ENCODE measurements around the gene FDX1. TPM values are rescaled to one million over a fixed set of nuclear protein-coding genes. Genes with fewer than 3 reads are reported as not detected.

Gene FDX1
- total RNA-seq, 1 experiment from 2014 or later, result 11.9 TPM

DNA sequence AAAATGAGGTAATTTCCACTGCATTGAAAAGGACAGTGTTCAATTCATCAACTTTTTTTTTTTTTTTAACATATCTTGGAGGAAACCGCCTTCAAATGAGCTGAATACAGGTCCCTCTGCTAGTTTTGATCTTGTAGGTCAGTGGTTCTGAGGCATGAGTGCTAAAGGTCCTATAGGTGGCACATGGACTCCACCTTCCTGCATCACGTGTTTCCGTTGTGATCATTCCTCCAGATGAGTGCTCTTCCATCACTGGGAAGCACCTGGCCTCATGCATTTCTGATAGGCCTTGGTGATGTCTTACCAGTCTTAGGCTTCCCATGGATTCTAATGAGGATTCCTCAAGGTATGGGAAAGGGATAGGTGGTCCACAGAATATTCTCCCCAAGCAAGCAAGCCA, 37.8 kb downstream of the FDX1 start:
- Histone ChIP-seq H2AFZ (no peak overlapping the region), H3K27ac (no peak overlapping the region), H3F3A (ENCODE audit: insufficient read depth, low read depth) (peaks cover 4% of the 10 kb centered on the region; the same call in 1 of the 2 replicates), H3K36me3 (ENCODE audit: low read depth) (0 out of 2 replicates have a peak, but pooled peaks cover 7% of the 10 kb centered on the region), H3K4me2 (no peak overlapping the region), H3K27me3 (ENCODE audit: insufficient read depth, low read depth) (no peaks in the 10 kb centered on the region), H4K20me1 (ENCODE audit: insufficient read depth) (no peaks in the 10 kb centered on the region), H3K9me2 (ENCODE audit: insufficient read depth) (no peaks in the 10 kb centered on the region), H3K4me3 (no peak overlapping the region), H3K79me2 (ENCODE audit: low read depth) (no peaks in the 10 kb centered on the region), H3K4me1 (replicated peaks; ENCODE audit: insufficient read depth) (no peaks in the 10 kb centered on the region; the same call in 1 of the 2 replicates), H3K9me3 (ENCODE audit: insufficient read depth, low read depth) (no peaks in the 10 kb centered on the region)
- TF ChIP-seq, protein P1, sequence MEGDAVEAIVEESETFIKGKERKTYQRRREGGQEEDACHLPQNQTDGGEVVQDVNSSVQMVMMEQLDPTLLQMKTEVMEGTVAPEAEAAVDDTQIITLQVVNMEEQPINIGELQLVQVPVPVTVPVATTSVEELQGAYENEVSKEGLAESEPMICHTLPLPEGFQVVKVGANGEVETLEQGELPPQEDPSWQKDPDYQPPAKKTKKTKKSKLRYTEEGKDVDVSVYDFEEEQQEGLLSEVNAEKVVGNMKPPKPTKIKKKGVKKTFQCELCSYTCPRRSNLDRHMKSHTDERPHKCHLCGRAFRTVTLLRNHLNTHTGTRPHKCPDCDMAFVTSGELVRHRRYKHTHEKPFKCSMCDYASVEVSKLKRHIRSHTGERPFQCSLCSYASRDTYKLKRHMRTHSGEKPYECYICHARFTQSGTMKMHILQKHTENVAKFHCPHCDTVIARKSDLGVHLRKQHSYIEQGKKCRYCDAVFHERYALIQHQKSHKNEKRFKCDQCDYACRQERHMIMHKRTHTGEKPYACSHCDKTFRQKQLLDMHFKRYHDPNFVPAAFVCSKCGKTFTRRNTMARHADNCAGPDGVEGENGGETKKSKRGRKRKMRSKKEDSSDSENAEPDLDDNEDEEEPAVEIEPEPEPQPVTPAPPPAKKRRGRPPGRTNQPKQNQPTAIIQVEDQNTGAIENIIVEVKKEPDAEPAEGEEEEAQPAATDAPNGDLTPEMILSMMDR (conservative IDR thresholded peaks at IDR 0.05), result no peak
- POLR2A ChIA-PET (ENCODE audit: unreplicated experiment), result interaction anchor here (0.6 kb wide), 1 partner anchor 225 kb away, joined by 13 read pairs; no protein-coding TSS in a partner anchor
- intact Hi-C loops (cut with micrococcal nuclease; ENCODE audit: unreplicated experiment), result no loop called here
- BruUV-seq (replicated peaks), result no TSS peak
- CTCF ChIA-PET, result interaction anchor here (0.6 kb wide), 2 partner anchors 142 to 809 kb away, joined by 4 to 8 read pairs; no protein-coding TSS in a partner anchor
- no peak for DNase-seq

DNA sequence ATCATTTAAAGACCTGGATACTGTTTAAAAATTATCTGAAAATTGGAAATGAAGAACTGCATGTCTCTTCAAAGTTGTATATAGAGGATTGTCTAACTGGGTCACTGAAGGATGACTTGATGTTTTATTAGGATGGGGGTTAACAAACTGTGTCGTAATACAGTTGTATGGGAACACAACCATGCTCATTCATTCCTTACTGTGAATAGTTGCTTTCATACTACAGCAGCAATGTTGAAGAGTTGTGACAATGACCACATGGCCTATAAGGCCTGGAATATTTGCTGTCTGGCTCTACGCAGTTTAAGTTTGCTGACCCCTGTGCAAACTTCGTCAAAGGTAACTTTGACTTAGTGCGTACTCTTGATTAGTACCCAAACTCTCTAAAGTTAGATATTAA, 38.4 kb downstream of the FDX1 start:
- no peak overlapping the region for H3K27ac ChIP-seq
- CTCF ChIA-PET, result interaction anchor here (0.6 kb wide), 1 partner anchor 141 kb away, joined by 4 read pairs; no protein-coding TSS in a partner anchor
- intact Hi-C loops (cut with micrococcal nuclease; ENCODE audit: unreplicated experiment), result no loop called here

DNA sequence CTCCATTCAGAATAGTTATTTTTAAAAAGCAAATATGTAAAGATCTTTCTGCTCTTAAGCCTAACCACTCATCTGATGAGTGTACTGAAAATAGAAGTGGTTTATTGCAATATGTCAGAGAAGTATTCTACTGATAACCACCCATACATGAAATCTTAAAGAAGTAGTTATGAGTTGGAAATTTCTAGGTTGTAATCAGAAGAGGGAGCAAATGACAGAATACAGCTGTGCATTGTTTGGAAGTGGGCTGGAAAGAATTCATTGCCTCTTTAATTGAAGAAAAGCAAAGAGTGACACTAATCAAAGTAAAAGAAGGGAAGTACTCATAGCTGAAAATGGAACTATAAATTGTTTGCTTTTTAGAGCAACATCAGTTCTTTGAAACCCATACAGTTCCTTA, 39.4 kb downstream of the FDX1 start:
- Histone ChIP-seq H4K20me1 (ENCODE audit: insufficient read depth) (no peaks in the 10 kb centered on the region), H3K27me3 (ENCODE audit: insufficient read depth, low read depth) (no peaks in the 10 kb centered on the region), H3K27ac (no peak overlapping the region), H3K4me1 (replicated peaks; ENCODE audit: insufficient read depth) (no peaks in the 10 kb centered on the region; the same call in 1 of the 2 replicates), H3K4me3 (no peak overlapping the region), H3F3A (ENCODE audit: insufficient read depth, low read depth) (peaks cover 4% of the 10 kb centered on the region; the same call in 1 of the 2 replicates), H3K79me2 (ENCODE audit: low read depth) (no peaks in the 10 kb centered on the region), H3K4me2 (no peak overlapping the region), H3K36me3 (ENCODE audit: low read depth) (0 out of 2 replicates have a peak, but pooled peaks cover 7% of the 10 kb centered on the region), H3K9me3 (ENCODE audit: insufficient read depth, low read depth) (no peaks in the 10 kb centered on the region), H2AFZ (no peak overlapping the region), H3K9me2 (ENCODE audit: insufficient read depth) (no peaks in the 10 kb centered on the region)
- intact Hi-C loops (cut with micrococcal nuclease; ENCODE audit: unreplicated experiment), result no loop called here
- ChIA-PET CTCF (no interaction called here), POLR2A (ENCODE audit: unreplicated experiment) (interaction anchor here (0.6 kb wide), 1 partner anchor 13 kb away, joined by 5 read pairs; no protein-coding TSS in a partner anchor)
- no TSS peak for BruUV-seq (replicated peaks)
- TF ChIP-seq, protein P1 (conservative IDR thresholded peaks at IDR 0.05), result no peak
- no peak for TF ChIP-seq EZH2 (IDR thresholded peaks at IDR 0.05; ENCODE audit: low read depth)
- no peak for DNase-seq

More for the DNA sequence above, 38.4 kb downstream of the FDX1 start:
- Histone ChIP-seq H3K9me2 (ENCODE audit: insufficient read depth) (no peaks in the 10 kb centered on the region), H3K9me3 (ENCODE audit: insufficient read depth, low read depth) (no peaks in the 10 kb centered on the region), H3K4me1 (replicated peaks; ENCODE audit: insufficient read depth) (no peaks in the 10 kb centered on the region; the same call in 1 of the 2 replicates), H3K79me2 (ENCODE audit: low read depth) (no peaks in the 10 kb centered on the region), H2AFZ (no peak overlapping the region), H3K4me2 (no peak overlapping the region), H3K27me3 (ENCODE audit: insufficient read depth, low read depth) (no peaks in the 10 kb centered on the region), H3K4me3 (no peak overlapping the region), H3K36me3 (ENCODE audit: low read depth) (0 out of 2 replicates have a peak, but pooled peaks cover 7% of the 10 kb centered on the region), H3F3A (ENCODE audit: insufficient read depth, low read depth) (peaks cover 4% of the 10 kb centered on the region; the same call in 1 of the 2 replicates), H4K20me1 (ENCODE audit: insufficient read depth) (no peaks in the 10 kb centered on the region)
- no TSS peak for BruUV-seq (replicated peaks)
- POLR2A ChIA-PET (ENCODE audit: unreplicated experiment), result no interaction called here
- TF ChIP-seq, protein P1 (conservative IDR thresholded peaks at IDR 0.05), result no peak
- TF ChIP-seq EZH2 (IDR thresholded peaks at IDR 0.05; ENCODE audit: low read depth), result no peak
- no peak for DNase-seq

Measured in PC-9 (cell line).